Measurements from ENCODE around the gene CX3CL1.

DNA sequence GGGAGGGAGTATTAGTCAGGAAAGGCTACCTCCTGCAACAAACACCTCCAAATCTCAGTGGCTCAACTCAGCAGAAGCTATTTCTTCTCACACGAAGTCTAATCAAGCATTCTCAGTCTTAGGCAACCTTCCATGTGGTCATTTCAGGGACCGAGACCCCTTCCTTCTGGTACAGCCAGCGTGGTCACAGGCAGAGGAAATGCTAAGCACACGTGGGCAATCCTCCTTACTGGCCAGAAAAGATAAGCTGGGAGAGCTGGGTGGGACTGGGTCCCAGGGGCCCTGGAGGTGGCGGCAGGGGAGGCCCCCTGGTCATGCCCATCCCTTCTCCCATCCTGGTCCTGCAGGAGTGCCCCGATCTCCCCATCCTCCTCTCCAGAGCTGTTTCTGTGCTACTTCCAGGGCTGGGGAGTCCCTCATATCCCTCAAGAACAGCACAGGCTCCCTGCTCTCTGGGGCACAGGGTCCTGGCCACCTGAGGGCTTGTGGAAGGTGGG, 5.7 kb upstream of the CX3CL1 start:
- TF ChIP-seq, protein P1, sequence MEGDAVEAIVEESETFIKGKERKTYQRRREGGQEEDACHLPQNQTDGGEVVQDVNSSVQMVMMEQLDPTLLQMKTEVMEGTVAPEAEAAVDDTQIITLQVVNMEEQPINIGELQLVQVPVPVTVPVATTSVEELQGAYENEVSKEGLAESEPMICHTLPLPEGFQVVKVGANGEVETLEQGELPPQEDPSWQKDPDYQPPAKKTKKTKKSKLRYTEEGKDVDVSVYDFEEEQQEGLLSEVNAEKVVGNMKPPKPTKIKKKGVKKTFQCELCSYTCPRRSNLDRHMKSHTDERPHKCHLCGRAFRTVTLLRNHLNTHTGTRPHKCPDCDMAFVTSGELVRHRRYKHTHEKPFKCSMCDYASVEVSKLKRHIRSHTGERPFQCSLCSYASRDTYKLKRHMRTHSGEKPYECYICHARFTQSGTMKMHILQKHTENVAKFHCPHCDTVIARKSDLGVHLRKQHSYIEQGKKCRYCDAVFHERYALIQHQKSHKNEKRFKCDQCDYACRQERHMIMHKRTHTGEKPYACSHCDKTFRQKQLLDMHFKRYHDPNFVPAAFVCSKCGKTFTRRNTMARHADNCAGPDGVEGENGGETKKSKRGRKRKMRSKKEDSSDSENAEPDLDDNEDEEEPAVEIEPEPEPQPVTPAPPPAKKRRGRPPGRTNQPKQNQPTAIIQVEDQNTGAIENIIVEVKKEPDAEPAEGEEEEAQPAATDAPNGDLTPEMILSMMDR (IDR thresholded peaks at IDR 0.05 in 2 of 3, conservative IDR thresholded peaks at IDR 0.05 in 1 of 3; ENCODE audit: insufficient read depth in 2 of 3, low read depth in 1 of 3, low read length in 3 of 3): no peak
- TF ChIP-seq PKNOX1 (IDR thresholded peaks at IDR 0.05) (no peak), ELF2 (CRISPR knock-in tag; IDR thresholded peaks at IDR 0.05) (no peak), BDP1 (IDR thresholded peaks at IDR 0.05; ENCODE audit: insufficient read depth, insufficient read length) (no peak), RAD21 (CRISPR knock-in tag; conservative IDR thresholded peaks at IDR 0.05 in 1 of 2, IDR thresholded peaks at IDR 0.05 in 1 of 2) (no peak), POLR2A (conservative IDR thresholded peaks at IDR 0.05) (no peak), ZZZ3 (IDR thresholded peaks at IDR 0.05) (no peak)
- TF ChIP-seq, protein P2, sequence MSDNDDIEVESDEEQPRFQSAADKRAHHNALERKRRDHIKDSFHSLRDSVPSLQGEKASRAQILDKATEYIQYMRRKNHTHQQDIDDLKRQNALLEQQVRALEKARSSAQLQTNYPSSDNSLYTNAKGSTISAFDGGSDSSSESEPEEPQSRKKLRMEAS (CRISPR knock-in tag; IDR thresholded peaks at IDR 0.05): no peak

Measured in K562 (cell line).